HG03135 (cell line): ENCODE results near the gene HELZ2.

Experiments
- ATAC-seq: cut with Tn5 transposase; IDR thresholded peaks from one replicate; pipeline ENCODE4 v1.9.1; 2021; ENCODE audit warnings: mild to moderate bottlenecking, moderate library complexity; ENCODE audit not compliant: unreplicated experiment

HELZ2 gene

GRCh38 chr20:63525971-63526370 is 48.1 kb downstream of the HELZ2 start:
- no peak for ATAC-seq

- no peak for ATAC-seq
These were observed 48.9 kb downstream of the HELZ2 start for GRCh38 chr20:63525185-63525584.
